GM18867 (cell line): ENCODE data around the gene STAT5A.
A peak's percentile ranks its signal among the peaks of the same experiment; 100 is the strongest.

ENCODE experiments used
- ATAC-seq: cut with Tn5 transposase; IDR thresholded peaks from one replicate; pipeline ENCODE4 v1.9.1; 2021; ENCODE audit warnings: mild to moderate bottlenecking, moderate library complexity; ENCODE audit not compliant: unreplicated experiment

The STAT5A gene

DNA sequence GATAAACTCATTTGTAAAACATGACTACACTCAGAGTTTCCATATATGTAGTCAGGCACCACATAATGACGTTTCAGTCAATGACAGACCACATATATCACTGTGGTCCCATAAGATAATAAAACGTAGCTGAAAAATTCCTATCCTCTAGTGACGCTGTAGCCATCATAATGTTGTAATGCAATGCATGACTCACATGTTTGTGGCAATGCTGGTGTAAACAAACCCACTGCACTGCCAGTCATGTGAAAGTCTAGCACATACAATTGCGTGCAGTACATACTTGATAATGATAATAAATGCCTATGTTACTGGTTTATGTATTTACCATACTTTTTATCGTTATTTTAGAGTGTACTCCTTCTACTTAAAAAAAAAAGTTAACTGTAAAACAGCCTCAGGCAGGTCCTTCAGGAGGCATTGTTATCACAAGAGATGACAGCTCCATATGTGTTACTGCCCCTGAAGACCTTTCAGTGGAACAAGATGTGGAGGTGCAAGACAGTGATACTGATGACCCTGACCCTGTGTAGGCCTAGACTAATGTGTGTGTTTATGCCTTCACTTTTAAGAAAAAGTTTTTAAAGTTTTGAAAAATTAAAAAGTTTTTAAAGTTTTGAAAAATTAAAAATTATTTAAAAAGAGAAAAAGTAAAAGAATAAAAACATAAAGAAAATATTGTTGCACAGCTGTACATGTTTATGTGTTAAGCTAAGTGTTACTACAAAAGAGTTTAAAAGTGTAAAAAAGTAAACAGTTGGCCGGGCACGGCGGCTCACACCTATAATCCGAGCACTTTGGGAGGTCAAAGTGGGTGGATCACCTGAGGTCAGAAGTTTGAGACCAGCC, 21.2 kb upstream of the STAT5A start:
- ATAC-seq, result no peak

DNA sequence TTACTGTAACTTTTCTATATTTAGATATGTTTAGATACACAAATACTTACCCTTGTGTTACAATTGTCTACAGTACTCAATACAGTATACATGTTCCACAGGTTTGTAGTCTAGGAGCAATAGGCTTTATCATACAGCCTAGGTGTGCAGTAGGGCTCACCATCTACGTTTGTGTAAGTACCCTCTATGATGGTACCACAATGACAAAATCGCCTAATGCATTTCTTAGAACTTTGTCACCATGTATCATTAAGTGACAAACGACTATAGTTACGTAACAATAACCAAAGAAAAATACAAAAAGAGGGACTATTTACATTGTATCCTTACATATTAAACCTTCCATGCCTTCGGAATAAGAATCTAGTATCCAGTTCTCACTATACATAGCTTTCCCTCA, 20.1 kb upstream of the STAT5A start:
- no peak for ATAC-seq

DNA sequence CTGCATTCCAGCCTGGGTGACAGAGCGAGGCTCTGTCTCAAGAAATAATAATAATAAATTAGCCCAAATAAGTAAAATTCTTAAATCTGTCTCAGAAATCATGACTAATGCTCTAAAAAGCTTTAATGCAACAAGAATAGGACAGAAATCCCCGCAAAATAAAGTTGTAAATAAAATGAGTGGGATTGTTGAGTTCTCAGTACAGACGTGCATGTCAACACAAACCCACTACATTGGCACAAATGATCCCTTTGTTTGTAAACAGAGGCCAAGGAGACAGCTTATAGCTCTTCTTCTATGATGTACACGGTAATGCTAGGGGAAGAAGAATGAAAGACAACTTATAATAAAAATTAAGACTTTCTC, 18.1 kb upstream of the STAT5A start:
- no peak for ATAC-seq

DNA sequence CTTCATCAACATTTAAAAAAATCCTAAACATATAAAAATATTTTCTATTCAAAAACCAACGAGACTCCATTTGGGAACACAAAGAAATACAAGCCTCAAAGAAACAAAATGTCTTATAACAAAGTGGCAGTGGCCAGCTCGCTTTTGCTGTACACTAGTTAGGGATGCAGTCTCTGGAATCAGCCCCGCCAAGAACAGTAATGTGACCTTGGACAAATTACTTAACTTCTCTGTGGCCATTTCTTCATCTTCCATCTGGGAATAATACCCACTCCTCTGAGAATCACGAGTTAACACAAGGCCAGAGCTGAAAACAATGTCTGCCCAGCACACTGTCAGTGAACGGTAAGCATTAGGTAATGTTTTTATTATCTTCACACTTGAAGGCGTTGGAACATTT, 17.7 kb upstream of the STAT5A start:
- ATAC-seq, result no peak

DNA sequence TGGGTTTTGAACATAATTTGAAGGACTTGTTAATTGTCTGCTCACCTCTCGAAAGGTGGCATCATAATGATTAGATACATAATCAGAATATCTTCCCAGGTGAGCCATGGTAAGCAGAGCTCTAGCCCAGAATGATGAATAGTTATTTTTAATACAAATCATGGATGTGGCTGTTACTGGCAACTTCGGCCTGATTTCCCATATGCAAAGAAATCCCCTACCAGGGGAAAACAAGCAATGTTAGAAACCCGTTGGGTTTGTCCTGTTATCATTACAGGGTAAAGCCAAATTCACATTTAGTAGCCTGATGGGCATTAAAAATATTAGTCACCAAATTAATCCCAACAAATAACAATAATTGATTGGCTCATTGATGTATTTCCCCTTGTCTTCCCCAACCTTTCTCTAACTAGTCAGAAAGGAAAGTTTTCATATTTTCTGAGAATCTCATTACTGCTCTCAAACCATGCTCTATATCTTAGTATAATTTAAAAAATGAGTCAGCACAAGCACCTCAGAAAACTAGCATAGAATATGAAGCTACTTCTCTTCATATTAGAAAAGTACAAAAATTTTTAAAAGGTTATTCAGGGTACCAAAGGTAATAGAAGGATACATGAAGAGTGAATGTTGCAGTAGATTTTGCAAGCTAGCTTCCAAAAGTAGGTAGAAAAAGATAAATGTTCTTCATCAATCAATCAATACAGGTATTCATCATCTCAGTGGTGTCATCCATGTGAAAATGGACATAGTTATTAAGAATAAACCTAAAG, 17.1 kb upstream of the STAT5A start:
- ATAC-seq, result no peak

DNA sequence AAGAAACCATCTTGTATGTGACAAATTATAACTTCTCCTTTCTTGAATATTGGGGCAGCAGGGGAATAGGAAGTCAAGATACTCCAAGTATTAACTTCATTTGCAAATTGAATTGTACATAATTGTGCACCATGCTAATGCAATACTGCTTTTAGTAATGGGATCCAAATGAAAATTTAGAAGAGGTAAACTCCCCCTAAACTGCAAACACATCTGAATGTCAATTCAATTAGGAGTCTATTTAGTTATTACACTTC, 16.6 kb upstream of the STAT5A start:
- ATAC-seq, result no peak

DNA sequence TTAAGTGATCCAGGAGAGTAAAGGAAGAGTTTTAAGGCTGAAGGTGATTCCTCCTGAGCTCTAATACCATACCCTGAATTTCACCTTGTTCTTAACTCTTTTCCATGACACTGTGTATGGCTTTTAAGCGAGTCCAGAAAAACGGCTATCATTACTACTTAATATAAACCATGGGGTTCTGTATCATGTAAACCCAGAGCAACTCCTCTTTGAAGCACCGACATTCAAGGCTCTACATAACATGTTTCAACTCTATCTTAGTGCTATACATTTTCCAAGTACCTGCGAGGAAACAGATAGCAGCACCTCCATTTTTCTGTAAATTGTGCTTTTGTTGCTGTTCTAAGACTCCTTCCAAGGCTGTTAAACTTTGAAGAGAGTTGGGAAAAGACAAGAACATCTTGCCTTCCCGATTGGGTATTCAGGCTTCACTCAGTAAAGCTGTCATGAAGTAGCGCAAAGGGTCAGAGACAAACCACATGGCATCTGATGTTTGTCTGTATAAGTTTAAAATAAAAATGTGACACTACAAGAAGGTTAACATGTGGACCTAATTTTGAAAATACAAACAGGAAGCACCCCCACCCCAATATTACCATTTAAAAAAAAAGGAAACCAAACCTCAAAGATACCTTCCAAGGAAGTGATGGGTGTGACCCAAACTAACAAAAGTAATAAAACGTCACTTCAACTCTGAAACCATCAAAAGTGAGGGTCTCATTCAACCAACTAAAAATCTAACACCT, 16.0 kb upstream of the STAT5A start:
- ATAC-seq, result no peak

DNA sequence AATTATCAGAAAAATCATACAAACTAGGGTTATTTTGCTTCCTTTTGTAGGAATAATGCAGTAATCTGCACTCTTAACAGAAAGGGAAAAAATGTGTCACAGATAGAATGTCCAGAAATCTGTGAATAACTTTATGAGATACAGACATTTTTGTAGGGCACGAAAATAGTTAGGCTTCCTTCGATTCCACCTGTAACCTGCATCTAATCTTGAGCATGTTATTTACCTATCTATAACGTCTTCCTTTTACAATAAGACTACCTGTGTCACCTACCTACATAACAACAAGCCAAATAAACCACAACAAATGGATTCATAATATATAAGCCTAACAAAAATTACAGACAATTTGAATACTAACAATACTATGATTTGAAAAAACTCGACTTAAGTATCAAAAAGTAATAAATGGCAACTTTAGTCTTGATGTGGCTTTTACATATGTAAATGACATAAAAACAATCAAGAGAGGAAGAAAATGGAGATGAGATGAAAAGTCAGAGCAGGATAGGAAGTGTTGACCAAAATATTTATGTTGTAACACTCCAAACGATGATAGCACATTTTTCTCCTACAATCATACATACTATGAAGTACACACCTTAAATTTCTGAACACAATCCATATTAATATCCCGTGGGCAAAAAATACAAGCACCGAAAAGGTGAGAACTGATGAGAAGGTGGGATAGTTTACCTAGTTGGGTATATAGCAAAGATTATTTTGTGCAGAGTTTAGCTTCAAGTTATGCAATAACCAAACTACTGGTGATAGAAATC, 14.6 kb upstream of the STAT5A start:
- no peak for ATAC-seq

DNA sequence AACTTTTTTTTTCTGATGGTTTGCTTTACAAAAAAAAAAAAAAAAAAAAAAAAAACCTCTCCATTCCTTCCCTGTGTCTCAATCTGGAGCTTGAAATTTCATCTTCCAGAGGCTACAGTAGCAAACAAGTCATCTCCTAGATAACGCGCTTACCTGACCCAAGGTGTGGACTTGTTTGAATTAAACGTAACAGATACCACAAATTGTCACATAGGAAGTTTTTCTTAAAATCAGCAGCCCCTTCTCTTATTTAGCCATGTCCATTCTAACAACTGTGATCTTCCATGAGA, 14.1 kb upstream of the STAT5A start:
- no peak for ATAC-seq

DNA sequence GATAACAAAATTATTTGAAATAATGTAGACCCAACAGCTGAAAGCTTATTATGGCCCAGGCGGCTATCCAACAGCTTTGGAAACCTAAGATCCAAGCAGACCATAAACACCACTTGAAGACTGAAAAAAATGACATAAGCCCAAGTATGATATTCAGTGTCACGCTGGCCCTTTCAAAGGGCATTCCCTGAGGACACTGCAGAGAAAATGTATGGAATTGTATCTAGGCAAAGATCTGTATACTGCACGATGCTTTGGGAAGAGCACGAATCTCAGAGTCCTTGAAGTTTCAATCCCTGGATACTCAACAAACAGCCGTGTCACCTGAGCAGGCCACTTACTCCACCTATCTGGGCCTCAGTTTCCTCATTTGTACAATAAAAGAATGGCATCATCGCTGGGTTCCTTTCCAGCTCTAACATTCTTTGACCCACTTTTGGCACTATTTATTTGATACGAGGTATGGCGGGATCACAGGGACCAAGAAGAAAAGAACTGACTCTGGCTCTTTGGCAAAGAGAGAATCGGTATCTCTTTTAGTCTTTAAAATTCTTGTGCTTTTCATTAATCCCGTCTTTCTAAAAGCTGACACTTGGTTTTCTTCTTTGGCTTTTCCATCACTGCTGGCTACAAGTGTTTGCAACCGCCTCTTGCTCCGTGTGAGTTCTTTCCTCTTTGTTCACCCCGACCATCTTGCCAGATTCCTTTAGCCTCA, 13.3 kb upstream of the STAT5A start:
- no peak for ATAC-seq

DNA sequence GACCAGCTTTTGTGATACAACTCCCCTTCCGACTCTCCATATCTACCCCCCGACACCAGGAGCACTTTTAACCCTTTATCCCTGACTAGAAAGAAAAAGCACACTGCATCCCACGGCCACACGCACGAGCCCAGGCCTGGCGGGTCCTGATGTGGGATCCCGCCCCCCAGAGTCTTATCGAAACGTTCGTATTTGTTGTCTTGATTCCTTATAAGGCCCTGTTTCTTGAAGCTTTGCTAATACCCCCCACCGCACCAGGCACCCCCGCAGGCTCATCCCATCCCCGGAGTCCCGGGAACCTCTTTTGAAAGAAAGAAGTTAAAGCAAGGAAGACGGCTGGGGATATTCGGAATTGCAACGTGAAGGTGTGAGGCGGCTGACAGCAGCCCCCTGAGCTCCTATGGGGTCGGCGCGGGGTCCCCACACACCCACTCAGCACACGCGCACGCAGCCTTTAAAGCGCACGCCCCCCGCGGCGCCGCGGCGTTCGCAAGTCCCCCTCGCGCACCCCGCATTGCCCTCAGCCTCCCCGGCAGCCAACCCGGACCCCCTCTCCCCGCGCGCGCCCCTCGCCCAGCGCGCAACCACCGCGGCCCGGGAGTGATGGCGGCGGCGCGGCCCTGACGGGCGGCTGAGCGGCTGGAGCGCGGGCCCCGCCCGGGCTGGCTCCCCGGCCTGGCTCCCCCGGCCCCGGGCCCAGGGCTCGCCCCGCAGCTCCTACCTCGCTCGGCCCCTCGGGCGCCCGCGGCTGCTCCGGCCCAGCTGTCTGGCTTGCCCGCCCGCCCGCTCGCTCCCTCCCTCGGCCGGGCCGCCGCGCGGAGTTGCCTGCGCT, 12.6 kb upstream of the STAT5A start:
- ATAC-seq, result peak; percentile 51

DNA sequence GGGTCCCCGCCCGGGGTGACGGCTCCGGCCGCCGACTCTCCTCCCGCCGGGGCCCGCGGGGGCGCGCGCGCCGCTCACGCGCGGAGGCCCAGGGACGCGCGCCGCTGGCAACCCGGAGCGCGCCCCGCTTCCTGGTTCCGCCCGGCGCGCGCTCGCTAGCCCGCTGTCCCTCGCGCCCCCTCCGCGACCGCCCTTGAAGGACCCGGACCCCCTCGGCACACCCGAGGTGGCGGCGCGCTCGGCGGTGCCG, 12.0 kb upstream of the STAT5A start, which contains the start of gene STAT5B:
Gene STAT5B (minus strand): TSS at position 33 of the 250 bp plus-strand sequence. CDS start 44,264 bp downstream, outside the sequence.
- peak; percentile 67 for ATAC-seq

DNA sequence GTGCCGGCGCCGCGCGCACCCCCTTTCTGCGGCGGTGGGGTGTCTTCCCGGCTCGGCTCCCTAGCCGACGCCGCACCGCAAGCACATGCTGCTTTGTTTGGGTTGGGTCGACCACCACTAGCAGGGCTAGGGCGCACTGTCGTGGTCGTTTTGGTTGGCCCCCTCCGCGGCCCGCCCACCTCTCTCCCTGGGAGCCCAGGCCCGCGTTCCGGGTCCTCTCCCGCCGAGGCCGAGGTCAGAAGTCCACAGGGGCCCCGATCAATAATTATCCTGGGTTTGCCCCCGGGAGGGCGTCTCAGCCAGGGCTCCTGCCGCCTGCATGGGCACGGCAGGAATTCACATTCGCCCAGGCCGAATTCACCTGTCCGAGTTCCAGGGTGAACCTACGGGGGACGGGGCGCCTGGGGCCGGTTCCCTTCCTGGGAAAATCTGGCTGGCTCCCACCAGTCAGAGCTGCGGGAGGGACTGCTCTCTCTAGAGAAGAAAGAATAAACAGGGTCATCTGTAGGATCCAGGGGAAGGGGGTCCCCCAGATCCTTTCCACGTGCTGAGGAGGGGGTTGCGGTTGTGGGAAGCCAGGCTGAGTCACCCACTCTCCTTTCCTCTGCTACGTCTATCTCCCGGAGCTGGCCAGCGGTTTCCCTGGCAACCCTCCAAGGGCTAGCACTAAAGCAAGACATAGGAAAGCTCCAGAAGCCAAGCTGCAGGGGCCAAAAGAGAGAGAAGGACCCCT, 11.5 kb upstream of the STAT5A start:
- ATAC-seq, result peak; percentile 23

DNA sequence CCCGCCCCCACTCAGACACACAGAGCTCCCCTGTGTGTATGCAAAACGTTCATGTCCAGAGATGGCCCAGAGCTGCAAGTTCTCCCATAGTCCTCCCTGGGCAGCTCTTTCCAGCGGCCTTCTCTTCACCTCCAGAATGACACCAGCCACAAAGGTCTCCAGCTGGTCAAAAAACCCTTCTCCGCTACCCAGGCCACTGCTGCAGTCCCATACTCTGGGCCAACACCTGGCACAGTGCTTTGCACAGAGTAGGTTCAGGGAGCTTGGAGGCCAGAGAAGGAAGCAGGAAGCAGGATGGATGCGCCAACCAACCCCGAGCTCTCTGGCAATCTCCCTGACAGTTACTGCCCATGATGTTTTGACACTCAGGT, 11.0 kb upstream of the STAT5A start:
- ATAC-seq, result no peak

DNA sequence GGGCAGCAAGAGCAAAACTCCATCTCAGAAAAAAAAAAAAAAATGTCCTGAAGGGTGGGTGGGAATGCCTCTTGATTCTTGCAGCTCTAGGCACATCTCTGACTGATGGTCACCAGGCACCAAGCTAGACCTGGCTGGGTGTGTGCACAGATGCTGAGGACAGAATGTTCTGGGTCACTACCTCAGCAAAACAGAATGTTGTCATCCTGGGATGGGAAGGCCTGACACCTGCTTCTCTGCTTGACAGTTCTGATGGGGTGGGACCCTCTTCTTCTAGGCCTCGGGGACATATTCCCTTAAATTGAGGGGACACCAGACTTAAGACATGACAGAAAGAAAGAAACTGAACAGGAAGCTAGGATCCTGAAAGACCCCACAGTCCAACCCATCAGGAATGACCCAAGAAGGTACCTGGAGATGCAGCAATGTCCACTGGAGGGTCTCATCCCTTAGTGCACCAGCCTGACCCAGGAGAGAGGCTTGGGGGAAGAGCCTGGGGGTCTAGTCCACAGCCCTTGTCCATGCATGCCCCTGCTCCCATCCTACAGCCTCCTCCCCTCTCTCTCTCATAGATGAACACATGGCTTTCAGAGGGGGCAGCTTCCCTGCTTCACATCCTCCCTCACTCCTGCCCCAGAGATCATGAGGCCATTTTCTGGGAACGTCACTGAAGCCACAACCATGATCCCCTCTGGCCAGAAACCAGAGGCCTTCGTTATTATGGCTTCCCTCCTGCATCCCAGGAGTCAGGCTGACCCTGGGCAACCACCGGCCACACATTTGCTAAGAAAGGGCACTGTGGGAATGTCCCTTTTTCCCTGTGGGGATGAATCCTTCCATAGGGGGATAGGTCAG, 8.3 kb upstream of the STAT5A start:
- no peak for ATAC-seq

DNA sequence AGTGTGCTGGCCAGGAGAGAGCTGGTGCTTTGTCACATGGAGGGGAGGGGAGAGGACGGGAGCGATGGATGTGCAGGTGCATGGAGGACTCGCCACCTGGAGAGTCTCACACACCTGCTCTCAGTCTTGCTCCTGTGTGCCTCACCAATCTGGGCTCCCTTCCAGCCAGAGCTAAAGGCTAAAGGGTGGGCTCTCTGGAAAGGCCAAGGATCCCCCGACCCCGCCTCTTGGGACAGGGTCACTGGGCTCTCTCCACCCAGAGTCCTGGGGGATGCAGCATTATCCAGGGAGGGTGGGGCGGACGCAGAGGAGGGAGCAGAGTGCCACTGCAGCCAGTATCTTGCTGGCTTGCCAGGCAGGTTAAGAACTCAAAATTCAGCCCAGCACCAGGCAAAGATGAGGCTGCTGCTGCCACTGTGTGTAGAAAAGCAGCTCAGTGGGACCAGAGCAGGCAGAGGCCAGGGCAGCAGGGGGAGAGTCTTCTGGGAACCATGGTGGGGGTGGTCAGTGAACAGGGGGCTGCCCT, 6.7 kb upstream of the STAT5A start:
- ATAC-seq, result no peak

DNA sequence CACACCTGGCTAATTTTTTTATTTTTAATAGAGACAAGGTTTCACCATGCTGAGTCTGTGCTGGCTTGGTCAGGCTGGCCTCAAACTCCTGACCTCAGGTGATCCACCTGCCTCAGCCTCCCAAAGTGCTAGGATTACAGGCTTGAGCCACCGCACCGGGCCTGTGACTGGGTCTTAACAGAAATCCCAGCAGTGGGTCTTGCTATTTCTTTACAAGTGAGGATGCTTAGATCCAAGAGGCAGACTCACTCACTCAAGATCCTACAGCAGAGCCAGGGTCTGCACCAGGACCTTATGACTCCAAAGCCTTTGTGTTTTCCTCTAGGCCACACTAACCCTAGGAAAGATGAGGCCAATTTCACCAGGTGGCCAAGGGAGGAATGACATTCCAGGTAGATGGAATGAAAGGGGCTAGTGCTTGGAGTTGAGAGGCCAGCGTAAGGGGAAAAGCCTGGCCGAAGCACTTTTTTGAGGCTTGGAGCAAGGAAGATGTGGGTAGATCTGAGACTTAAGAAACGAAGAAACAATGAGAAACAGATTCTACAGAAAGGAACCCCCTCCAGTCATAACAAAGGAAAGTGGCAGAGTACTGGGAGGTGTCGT, 5.7 kb upstream of the STAT5A start:
- ATAC-seq, result no peak
